HG03457 (cell line): ENCODE data around the gene PARP9.
"Not testable (repeated sequence)": the region's sequence is repeated elsewhere in the genome, so short reads cannot be mapped to it uniquely, and the experiment has no call there.

ENCODE experiments used
- ATAC-seq: cut with Tn5 transposase; IDR thresholded peaks from one replicate; pipeline ENCODE4 v1.9.1; 2021; ENCODE audit warnings: moderate number of reproducible peaks; ENCODE audit not compliant: unreplicated experiment

PARP9 gene

DNA sequence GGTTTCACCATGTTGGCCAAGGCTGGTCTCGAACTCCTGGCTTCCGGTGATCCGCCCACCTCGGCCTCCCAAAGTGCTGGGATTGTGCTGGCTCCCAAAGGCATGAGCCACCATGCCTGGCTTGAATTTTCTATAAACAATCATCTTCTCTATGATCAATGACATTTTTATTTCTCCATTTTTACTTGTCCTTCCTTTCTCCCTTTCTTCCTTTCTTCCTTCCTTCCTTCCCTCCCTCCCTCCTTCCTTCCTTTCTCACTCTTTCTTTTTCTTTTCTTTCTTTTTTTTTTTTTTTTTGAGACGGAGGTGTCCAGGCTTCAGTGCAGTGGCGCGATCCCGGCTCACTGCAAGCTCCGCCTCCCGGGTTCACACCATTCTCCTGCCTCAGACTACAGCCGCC, 40.8 kb downstream of the PARP9 start:
- ATAC-seq: no peak

GRCh38 chr3:122520861-122521260, 43.2 kb downstream of the PARP9 start:
- no peak for ATAC-seq

DNA sequence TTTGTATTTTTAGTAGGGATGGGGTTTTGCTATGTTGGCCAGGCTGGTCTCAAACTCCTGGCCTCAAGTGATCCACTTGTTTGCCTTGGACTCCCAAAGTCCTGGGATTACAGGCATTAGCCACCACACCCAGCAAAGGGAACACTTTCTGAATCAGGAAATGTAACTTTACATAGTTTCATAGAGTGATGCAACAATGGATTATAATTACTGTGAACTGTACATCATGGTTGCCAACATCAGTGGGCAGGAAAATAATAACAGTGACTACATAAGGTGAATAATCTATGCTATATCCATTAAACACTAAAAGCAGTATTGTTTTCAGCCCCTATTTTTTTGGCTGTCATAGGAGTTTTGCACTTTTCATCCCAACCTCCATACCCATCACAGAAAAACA, 44.4 kb downstream of the PARP9 start:
- ATAC-seq: no peak

GRCh38 chr3:122516846-122517360, 47.2 kb downstream of the PARP9 start:
- ATAC-seq: no peak

GRCh38 chr3:122515870-122516269, 48.2 kb downstream of the PARP9 start:
- ATAC-seq: no peak

DNA sequence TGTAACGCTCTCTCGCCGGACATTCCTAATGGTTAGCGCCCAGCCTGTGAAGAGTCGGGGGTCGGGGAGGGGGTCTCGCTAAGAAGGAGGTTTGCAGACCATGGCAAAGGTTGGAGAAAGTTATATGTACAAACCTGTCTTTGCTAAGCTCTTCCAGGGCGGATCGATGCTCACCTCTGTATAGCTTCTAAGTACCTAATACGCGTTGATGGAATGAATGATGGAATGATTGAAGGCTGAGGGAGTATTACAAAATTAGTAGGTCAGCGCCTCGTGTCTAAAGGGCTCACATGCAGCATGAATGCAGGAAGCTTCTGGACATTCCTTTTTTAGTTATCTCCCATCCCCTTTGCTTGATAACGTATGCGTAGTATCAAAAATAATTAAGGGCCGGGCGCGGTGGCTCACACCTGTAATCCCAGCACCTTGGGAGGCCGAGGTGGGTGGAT, 49.1 kb downstream of the PARP9 start:
- no peak for ATAC-seq

- peak; percentile 67 for ATAC-seq
Measured at GRCh38 chr3:122514123-122515019, 49.7 kb downstream of the PARP9 start, which contains the start of gene KPNA1. TSS of gene KPNA1 (minus strand) at chr3:122514939. CDS start at chr3:122496565, 18,374 bp downstream.

- no peak for ATAC-seq
Measured at GRCh38 chr3:122513386-122514122, 50.5 kb downstream of the PARP9 start.

- no peak for ATAC-seq
Measured at GRCh38 chr3:122512284-122512683, 51.8 kb downstream of the PARP9 start.

- no peak for ATAC-seq
Measured at GRCh38 chr3:122510878-122511535, 53.1 kb downstream of the PARP9 start.

DNA sequence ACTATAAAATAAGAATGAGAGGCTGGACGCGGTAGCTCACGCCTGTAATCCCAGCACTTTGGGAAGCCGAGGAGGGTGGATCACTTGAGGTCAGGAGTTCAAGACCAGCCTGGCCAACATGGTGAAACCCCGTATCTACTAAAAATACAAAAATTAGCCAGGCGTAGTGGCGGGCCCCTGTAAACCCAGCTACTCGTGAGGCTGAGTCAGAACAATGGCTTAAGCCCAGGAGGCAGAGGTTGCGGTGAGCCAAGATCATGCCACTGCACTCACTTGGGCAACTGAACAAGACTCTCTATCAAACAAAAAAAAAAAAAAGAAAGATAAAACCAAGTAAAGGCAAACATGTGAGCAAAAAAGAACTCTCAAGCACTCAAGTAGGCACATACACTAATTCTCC, 55.2 kb downstream of the PARP9 start:
- not testable (repeated sequence) for ATAC-seq

DNA sequence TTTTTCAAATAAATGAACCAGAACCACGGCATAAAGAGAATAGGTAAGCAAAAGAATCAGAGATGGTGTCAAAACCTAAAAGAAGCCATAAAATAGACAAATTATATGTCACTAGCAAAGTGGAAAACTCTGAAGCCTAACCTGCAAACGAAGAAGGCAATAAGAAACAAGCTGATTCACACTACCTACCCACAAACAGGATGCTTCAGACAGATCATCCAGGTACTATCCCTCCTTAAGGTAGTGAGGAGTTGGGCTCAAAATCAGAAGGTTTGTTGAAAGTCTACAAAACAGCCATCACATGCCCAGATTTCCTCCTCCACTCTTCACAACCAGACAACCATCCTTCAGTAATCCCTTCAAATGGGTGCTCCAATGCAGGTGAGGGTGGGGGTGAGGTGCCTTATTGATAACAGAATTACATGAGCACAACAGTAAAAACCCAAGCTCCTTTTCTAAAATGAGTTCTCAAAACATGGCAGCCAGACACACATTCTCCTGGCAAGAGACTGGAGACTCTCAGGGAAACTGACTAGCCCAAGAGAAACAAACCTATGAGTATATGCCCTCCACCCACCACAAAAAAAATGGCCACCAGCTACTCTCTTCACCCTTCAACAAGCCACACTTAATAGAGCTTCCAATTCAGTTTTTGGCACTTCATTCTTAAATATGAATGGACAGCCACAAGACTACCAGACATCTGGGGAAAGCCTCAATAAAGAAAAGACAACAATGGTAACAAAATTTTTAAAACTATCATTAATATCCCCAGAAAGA, 55.8 kb downstream of the PARP9 start:
- no peak for ATAC-seq

DNA sequence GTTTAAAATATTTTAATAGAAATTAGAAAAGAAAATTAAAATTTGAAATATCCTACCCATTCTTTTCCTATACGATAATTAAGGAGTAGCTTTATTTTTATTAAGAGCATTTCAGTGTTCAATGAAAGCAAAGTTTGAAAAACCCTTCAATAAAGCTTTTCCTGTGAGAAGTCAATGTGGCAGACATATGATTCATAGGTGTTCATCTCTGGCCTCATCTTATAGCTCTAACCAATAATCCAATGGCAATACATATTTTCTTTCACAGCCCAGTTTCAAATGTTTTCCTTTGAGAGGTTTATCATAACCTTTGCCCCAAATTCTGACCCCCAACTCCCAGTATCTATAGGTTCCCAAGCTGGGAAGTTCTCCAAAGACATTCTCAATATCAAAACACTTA, 57.6 kb downstream of the PARP9 start:
- no peak for ATAC-seq

DNA sequence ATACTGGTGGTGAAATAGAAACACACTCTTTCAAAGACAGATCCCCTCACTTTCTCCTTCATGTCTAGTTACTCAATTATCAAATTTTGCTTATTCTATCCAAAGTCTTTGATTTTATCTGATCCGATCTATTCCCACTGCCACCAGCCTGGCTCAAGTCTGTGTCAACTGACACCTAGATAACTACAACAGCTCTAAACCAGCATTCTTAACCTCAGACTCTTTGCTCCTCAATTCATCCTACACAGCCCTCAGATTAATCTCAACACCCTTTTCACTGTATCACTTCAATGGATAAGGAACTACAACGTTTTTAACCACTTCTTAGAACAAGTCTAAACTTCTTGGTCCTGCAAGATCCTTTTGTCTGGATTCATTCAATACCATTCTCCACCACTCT, 58.4 kb downstream of the PARP9 start:
- no peak for ATAC-seq

DNA sequence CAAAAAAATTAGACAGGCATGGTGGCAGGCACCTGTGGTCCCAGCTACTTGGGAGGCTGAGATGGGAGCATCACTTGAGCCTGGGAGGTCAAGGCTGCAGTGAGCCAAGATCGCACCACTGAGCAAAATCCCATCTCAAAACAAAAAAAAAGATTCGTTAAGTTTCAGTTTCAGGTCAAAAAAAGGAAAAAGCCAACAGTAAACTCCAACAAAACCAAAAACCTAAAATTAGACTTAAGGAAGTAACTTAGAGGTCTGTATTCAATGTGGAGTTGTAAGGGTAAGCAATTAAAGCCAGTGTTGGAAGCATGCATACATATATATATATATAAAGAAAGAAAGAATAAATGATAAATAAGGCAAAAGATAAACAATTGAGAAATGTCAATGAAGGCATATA, 61.2 kb downstream of the PARP9 start:
- no peak for ATAC-seq

DNA sequence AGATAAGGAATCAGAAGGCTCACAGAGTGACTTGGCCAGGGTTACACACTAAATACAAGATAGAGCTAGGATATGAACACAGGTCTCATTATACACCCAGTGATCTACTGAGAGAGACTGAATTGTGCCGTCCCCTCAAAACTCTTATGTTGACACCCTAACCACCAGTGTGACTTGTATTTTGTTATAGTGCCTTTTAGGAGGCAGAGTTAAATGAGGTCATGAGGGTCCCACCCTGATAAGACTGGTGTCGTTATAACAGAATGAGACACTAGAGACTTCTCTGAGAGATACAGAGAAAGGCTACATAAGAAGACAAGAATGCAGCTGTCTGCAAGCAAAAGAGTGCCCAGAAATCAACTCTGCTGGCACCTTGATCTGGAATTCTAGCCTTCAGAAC, 62.0 kb downstream of the PARP9 start:
- no peak for ATAC-seq

DNA sequence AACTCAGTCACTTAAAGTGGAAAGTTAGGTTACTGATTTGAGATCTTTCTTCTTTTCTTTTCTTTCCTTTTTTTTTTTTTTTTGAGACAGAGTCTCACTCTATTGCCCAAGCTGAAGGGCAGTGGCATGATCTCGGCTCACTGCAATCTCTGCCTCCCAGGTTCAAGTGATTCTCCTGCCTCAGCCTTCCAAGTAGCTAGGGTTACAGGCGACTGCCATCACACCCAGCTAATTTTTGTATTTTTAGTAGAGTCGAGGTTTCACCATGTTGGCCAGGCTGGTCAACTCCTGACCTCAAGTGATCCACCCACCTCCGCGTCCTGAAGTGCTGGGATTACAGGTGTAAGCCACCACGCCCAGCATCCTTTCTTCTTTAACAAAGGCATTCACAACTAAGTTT, 63.1 kb downstream of the PARP9 start:
- not testable (repeated sequence) for ATAC-seq

DNA sequence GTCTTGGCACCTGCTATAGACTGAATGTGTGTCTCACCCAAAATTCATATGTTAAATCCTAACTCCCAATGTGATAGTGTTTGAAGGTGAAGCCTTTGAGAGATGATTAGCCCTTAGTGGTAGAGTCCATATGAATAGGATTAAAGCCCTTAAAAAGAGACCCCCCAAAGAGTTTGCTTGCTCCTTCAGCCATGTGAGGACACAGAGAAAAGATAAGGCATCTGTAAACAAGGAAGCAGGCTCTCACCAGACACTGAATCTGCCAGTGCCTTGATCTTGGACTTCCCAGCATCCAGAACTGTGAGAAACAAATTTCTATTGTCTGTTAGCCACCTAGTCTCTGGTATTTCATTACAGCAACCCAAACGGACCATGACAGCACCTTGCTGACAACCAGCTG, 65.9 kb downstream of the PARP9 start:
- no peak for ATAC-seq

DNA sequence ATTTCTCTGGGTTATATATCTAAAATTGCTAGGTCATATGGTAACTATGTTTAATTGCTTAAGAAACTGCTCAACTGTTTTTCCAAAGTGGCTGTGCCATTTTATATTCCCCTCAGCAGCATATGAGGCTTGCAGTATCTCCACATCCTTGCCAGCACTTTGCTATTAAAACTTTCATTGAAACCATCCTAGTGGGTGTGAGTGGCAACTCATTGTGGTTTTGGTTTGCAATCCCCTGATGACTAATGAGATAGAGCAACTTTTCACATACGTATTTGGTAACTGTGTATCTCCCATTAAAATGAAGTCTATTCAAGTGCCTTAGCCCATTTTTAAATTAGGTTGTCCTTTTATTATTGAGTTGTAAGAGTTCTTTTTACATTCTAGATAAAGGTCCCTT, 66.7 kb downstream of the PARP9 start:
- peak; percentile 87 for ATAC-seq

DNA sequence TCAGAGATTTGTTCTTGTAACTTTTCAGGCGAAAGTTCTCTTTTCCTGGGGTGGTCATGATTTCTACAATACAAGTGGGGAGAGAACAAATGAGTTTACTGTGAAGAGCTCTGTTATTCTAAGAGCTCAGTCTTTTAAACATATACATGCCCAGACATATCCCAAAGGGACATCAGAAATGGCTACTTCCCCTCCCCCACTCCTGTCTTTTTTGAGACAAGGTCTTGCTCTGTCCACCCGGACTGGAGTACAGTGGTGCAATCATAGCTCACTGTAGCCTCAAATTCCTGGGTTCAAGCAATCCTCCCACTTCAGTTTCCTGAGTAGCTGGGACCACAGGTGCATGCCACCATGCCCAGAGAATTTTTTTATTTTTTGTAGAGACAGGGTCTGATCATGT, 67.6 kb downstream of the PARP9 start:
- ATAC-seq: no peak
